H1 (cell line): Measurements from ENCODE around the gene SPTBN4. TPM values are rescaled to one million over a fixed set of nuclear protein-coding genes. Genes with fewer than 3 reads are reported as not detected.

ENCODE experiments used
- CHD7 ChIP-seq: fragments of 300-600 bp; sonication (generic); IDR thresholded peaks from 2 replicates; pipeline ENCODE4 v1.7.1; 2012; ENCODE audit warnings: low read length, moderate library complexity, mild to moderate bottlenecking, inconsistent platforms; ENCODE audit not compliant: insufficient replicate concordance
- FOSL1 ChIP-seq: IDR thresholded peaks from 2 replicates; pipeline ENCODE4 v1.6.1; 2011; ENCODE audit warnings: mild to moderate bottlenecking, low read depth, low read length, moderate library complexity; ENCODE audit not compliant: insufficient read depth
- GABPA ChIP-seq: IDR thresholded peaks from 2 replicates; pipeline ENCODE4 v1.6.1; 2011; ENCODE audit warnings: mild to moderate bottlenecking, low read length, moderate library complexity, borderline replicate concordance; ENCODE audit not compliant: insufficient read depth
- GTF2F1 ChIP-seq: IDR thresholded peaks from 2 replicates; pipeline ENCODE4 v1.6.1; 2012; ENCODE audit warnings: low read depth, low read length, improper control_type of control experiment, borderline replicate concordance
- HDAC2 ChIP-seq, 2 experiments: fragments of 300-600 bp in 1 of 2; sonication (generic) in 1 of 2; IDR thresholded peaks; 2 replicates each; pipeline ENCODE4 v1.6.1; 2011 to 2012; ENCODE audit warnings: low read depth in 2 of 2, low read length in 2 of 2, mild to moderate bottlenecking in 2 of 2, moderate library complexity in 2 of 2, borderline replicate concordance in 1 of 2, inconsistent platforms in 1 of 2
- SP1 ChIP-seq: IDR thresholded peaks from 2 replicates; pipeline ENCODE4 v1.6.1; 2011; ENCODE audit warnings: low read depth, low read length
- SP4 ChIP-seq: IDR thresholded peaks from 2 replicates; pipeline ENCODE4 v1.6.1; 2012; ENCODE audit warnings: low read length, inconsistent platforms
- TAF7 ChIP-seq: optimal IDR thresholded peaks from 2 replicates; pipeline ENCODE3; 2011; ENCODE audit warnings: low read depth, mild to moderate bottlenecking, inconsistent platforms, low read length, moderate library complexity, borderline replicate concordance
- polyA plus RNA-seq, 7 experiments: library from polyadenylated mRNA; depleted of rRNA in 3 of 7; stranded (reverse) in 5 of 7; unstranded in 2 of 7; fragments of >200 nt in 5 of 7; fragments of 200-250 nt in 2 of 7; gene quantifications; 1 replicate in 5 of 7; 2 replicates in 1 of 7; 4 replicates in 1 of 7; pipeline versions ENCODE4 v1.2.1 to v1.2.3, GENCODE V29; 2011 to 2013; ENCODE audit warnings: missing spikeins in 2 of 7, mixed read lengths in 2 of 7
- total RNA-seq: library from RNA; stranded (reverse); fragmentation: NEBNext Ultra II Directional; extraction: Animal tissue kit (Norgen Biotek cat#: 25700); gene quantifications from 2 replicates; pipeline ENCODE4 v1.2.1, GENCODE V29; 2021

SPTBN4 gene
- total and polyA plus RNA-seq, 2 of the 8 experiments (the other 6 are each of a cell fraction or from before 2014, with no cell fraction given) = 1.9 to 3.0 TPM

- TF ChIP-seq GTF2F1 (no peak), HDAC2 (IDR thresholded peaks at IDR 0.05; ENCODE audit: borderline replicate concordance in 1 of 2, low read depth in 2 of 2, low read length in 2 of 2) (no peak), FOSL1 (no peak), SP4 (no peak), GABPA (no peak), SP1 (no peak), CHD7 (no peak), TAF7 (no peak)
These were observed 149.4 kb downstream of the SPTBN4 start (continued) for GRCh38 chr19:40616178-40616577.
